Measurements from ENCODE around the gene LCP2. TPM values are rescaled to one million over a fixed set of nuclear protein-coding genes. Genes with fewer than 3 reads are reported as not detected.

The LCP2 gene
- total and polyA plus RNA-seq, 2 of the 4 experiments (the other 2 are of a cell fraction), result not detected

DNA sequence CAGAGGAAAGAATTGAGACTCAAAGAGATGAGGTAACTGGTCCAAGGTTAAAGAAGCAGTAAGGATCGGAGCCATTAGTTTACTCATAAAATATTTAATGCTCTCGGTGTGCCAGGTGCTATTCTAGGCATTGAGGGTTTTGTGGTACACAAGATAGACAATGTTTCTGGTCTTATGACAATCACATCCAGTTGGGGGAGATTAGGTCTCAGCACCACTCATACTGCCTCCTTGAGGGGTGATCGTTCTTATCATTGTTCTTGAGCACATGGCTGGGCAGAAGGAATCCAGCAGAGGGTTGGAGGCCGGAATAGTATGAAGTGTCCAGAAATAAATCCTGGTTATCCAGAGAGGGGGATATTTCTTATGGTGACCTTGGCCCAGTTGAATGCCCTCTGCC is 40.7 kb upstream of the LCP2 start:
- Histone ChIP-seq H3K4me2 (ENCODE audit: low read depth, low read length) (no peak overlapping the region), H3K14ac (replicated peaks; ENCODE audit: low read depth, low read length) (no peak overlapping the region), H2AK5ac (ENCODE audit: low read depth, low read length) (no peak overlapping the region), H2BK5ac (ENCODE audit: low read depth, low read length, poor library complexity, severe bottlenecking) (no peak overlapping the region), H2AFZ (replicated peaks; ENCODE audit: low read length, poor library complexity) (no peak overlapping the region), H4K8ac (ENCODE audit: low read depth in 2 of 2, low read length in 2 of 2) (no peak overlapping the region), H3K23ac (ENCODE audit: low read depth, low read length) (no peak overlapping the region), H3K56ac (ENCODE audit: extremely low read depth, insufficient read depth, low read length) (no peak overlapping the region), H2BK15ac (ENCODE audit: low read depth, low read length) (no peak overlapping the region), H4K91ac (ENCODE audit: insufficient read depth, low read depth, low read length) (no peak overlapping the region), H3K4ac (ENCODE audit: low read depth, low read length) (no peak overlapping the region), H3K36me3 (ENCODE audit: control insufficient read depth, insufficient read depth, low read length) (no peaks in the 10 kb centered on the region), H4K20me1 (ENCODE audit: insufficient read depth, low read length) (no peaks in the 10 kb centered on the region), H3K27ac (ENCODE audit: insufficient read depth, low read length) (no peak overlapping the region), H3K4me1 (ENCODE audit: control insufficient read depth, insufficient read depth, low read length) (no peaks in the 10 kb centered on the region), H3K18ac (ENCODE audit: low read depth, low read length) (no peak overlapping the region), H2BK20ac (ENCODE audit: low read depth, low read length) (no peak overlapping the region), H3K27me3 (ENCODE audit: control insufficient read depth, insufficient read depth, low read length) (no peaks in the 10 kb centered on the region), H3K4me3 (ENCODE audit: insufficient read depth, low read depth, low read length) (no peak overlapping the region), H3K9ac (ENCODE audit: low read depth, low read length) (no peak overlapping the region), H3K9me1 (ENCODE audit: insufficient read depth, low read length) (no peaks in the 10 kb centered on the region), H3K79me1 (ENCODE audit: low read depth in 1 of 2, low read length in 2 of 2) (no peaks in the 10 kb centered on the region), H2BK120ac (ENCODE audit: low read depth, low read length) (no peak overlapping the region), H4K5ac (ENCODE audit: low read depth, low read length) (no peak overlapping the region), H2AK9ac (replicated peaks; ENCODE audit: low read depth, low read length, poor library complexity) (no peak overlapping the region), H3K9me3 (ENCODE audit: control insufficient read depth, insufficient read depth, low read length) (no peaks in the 10 kb centered on the region)
- intact Hi-C loops (cut with micrococcal nuclease), result no loop called here
- no peak for TF ChIP-seq CEBPB (IDR thresholded peaks at IDR 0.05; ENCODE audit: low read depth, low read length)
- no CpG with 5 or more reads among the region's 4 CpGs for WGBS, 2 experiments (ENCODE audit: extremely low coverage in 2 of 2, insufficient read length in 1 of 2)
- BruUV-seq (replicated peaks), result no TSS peak
- dilution Hi-C loops (cut with HindIII; ENCODE audit: low sequenced_read_pairs, unreplicated experiment), result no loop called here
- ChIA-PET CTCF (no interaction called here), POLR2A (ENCODE audit: unreplicated experiment) (no interaction called here)
- ATAC-seq (ENCODE audit: low read depth) (no peak), DNase-seq (no peak)
- in situ Hi-C loops (cut with MboI; ENCODE audit: low sequenced_read_pairs), result no loop called here
